ENCODE measurements around the gene GPSM3. TPM values are rescaled to one million over a fixed set of nuclear protein-coding genes. Genes with fewer than 3 reads are reported as not detected.
A peak's percentile ranks its signal among the peaks of the same experiment; 100 is the strongest.
"Not testable (repeated sequence)": the region's sequence is repeated elsewhere in the genome, so short reads cannot be mapped to it uniquely, and the experiment has no call there.

GPSM3 gene
- total RNA-seq, 1 donor from 2014 or later: 1.6 TPM

DNA sequence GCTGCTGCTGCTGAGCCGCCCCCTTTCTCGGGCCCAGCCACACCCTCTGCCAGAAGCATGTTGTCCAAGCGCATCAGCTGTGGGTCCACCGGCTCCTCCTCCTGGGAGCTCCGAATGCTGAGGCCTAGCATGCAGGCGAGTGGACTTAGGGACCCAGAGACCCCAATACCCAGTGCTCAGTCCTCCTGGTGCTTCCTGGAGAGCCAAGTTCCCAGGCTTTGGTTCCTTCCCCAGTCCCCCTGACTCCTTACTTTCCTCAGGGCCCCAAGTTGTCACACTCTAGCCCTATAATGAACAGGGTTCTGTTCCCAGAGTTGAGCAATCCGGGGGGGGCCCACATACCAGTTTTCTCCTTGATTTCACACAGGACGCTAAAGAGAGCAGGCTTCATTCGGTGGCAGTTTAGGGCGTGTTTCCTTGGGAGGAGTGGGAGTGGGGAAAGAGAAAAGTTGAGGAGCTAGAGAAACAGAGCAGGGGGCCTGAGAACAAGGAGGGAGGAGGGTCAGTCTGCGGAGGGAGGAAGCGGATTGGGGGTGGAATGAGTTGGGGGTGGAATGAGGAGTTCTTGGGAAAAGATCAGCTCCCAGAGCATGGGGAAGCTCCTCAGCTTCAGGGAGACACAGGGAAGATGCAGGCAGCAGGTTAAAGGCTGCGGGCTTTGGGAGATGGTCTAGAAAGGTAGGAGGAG lies 3.9 kb downstream of the GPSM3 start:
- Histone ChIP-seq H3K4me3 (ENCODE audit: low read length in 3 of 3) (peak overlapping the region; percentile 54 to 78 (median 70)), H3K4me1 (ENCODE audit: control insufficient read depth in 3 of 3, insufficient read depth in 3 of 3, low read length in 3 of 3) (peaks cover 35 to 60% (median 58%) of the 10 kb centered on the region in 3 donors), H3K27me3 (ENCODE audit: control insufficient read depth in 3 of 3, insufficient read depth in 3 of 3, low read length in 3 of 3) (no peaks in the 10 kb centered on the region), H3K9me3 (ENCODE audit: control insufficient read depth in 3 of 3, low read length in 3 of 3) (no peaks in the 10 kb centered on the region), H3K9ac (ENCODE audit: low read depth in 1 of 3, low read length in 3 of 3) (peak overlapping the region; percentile 86 to 91 (median 88)), H3K36me3 (ENCODE audit: control insufficient read depth in 3 of 3, insufficient read depth in 3 of 3, low read length in 3 of 3) (peaks cover 15 to 23% (median 16%) of the 10 kb centered on the region in 3 donors), H3K27ac (ENCODE audit: low read depth, low read length) (peak overlapping the region; percentile 97)

DNA sequence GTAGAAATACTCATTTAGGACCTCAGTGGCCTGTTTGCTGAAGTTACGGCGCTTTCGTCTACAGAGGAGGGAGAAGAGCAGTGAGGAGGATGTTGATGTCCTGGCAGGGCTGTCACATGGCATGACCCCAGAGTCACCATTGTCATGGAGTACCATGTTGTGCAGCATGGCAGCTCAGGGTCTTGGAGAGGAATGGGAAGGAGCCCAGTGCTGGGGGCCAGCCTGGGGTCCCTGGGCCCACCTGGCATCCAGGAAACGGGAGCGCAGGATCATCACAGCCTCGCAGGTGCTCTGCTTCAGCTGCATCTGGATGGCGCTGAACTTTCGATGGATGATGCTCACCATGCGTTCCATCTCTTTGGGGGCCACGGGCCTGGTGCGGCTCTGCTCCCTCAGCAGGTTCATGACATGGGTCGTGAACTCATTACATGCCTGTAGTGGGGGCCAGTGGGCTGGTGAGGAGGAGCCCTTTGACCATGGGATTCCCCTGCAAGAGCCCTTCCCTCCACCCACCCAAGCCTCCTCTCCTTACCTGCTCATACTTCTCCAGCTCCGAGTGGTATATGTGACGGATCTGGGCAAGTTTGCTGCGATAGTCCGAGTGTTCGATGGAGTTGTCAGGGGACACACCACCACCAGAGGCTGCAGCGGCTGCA lies 4.6 kb downstream of the GPSM3 start:
- H3K9ac ChIP-seq (ENCODE audit: low read depth in 1 of 3, low read length in 3 of 3): peak overlapping the region in 2 of 3 donors; percentile 88 to 91

DNA sequence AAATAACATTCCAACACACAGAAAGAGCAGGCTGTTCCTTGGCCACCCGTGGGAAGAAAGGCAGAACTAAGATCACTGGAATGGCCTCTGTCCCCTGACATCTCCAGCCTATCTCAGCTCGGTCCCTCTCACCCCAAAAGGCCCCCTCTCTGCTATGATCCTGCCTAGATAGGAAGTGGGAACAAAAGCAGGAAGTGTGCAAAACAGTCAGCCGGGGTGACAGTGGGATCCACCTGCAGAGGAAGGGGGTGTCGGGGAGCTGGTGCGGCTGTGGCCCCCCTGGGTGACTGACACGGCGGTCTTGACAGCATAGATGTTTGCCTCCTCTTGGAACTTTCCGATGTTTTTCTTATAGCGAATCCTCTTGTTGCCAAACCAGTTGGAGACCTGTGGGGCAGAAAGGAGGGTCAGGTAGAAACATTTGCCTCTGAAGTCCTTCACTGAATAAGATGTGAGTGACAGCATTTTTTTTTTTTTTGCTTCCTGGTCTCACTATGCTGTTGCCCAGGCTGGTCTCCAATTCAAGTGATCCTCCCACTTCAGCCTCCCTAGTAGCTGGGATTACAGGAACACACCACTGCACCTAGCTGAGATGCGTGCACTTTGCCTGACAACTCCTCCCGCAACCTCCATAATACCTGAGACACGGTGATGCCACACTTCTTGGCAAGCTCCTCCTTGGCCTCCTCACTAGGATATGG lies 5.3 kb downstream of the GPSM3 start:
- peaks cover 19 to 29% (median 23%) of the 10 kb centered on the region in 3 donors for H3K36me3 ChIP-seq (ENCODE audit: control insufficient read depth in 3 of 3, insufficient read depth in 3 of 3, low read length in 3 of 3)
- no peak overlapping the region for H3K27ac ChIP-seq (ENCODE audit: low read depth, low read length)
- H3K9me3 ChIP-seq (ENCODE audit: control insufficient read depth in 3 of 3, low read length in 3 of 3): no peaks in the 10 kb centered on the region
- H3K27me3 ChIP-seq (ENCODE audit: control insufficient read depth in 3 of 3, insufficient read depth in 3 of 3, low read length in 3 of 3): no peaks in the 10 kb centered on the region
- peaks cover 44 to 68% (median 64%) of the 10 kb centered on the region in 3 donors for H3K4me1 ChIP-seq (ENCODE audit: control insufficient read depth in 3 of 3, insufficient read depth in 3 of 3, low read length in 3 of 3)
- H3K9ac ChIP-seq (ENCODE audit: low read depth in 1 of 3, low read length in 3 of 3): no peak overlapping the region
- no peak overlapping the region for H3K4me3 ChIP-seq (ENCODE audit: low read length in 3 of 3)

More for the DNA sequence above, 4.6 kb downstream of the GPSM3 start:
- H3K27ac ChIP-seq (ENCODE audit: low read depth, low read length): peak overlapping the region; percentile 97
- H3K27me3 ChIP-seq (ENCODE audit: control insufficient read depth in 3 of 3, insufficient read depth in 3 of 3, low read length in 3 of 3); H3K9me3 ChIP-seq (ENCODE audit: control insufficient read depth in 3 of 3, low read length in 3 of 3): not testable (repeated sequence)
- peak overlapping the region in 2 of 3 donors; percentile 54 to 78 for H3K4me3 ChIP-seq (ENCODE audit: low read length in 3 of 3)
- peaks cover 15 to 24% (median 21%) of the 10 kb centered on the region in 3 donors for H3K36me3 ChIP-seq (ENCODE audit: control insufficient read depth in 3 of 3, insufficient read depth in 3 of 3, low read length in 3 of 3)
- H3K4me1 ChIP-seq (ENCODE audit: control insufficient read depth in 3 of 3, insufficient read depth in 3 of 3, low read length in 3 of 3): peaks cover 39 to 65% (median 59%) of the 10 kb centered on the region in 3 donors

DNA sequence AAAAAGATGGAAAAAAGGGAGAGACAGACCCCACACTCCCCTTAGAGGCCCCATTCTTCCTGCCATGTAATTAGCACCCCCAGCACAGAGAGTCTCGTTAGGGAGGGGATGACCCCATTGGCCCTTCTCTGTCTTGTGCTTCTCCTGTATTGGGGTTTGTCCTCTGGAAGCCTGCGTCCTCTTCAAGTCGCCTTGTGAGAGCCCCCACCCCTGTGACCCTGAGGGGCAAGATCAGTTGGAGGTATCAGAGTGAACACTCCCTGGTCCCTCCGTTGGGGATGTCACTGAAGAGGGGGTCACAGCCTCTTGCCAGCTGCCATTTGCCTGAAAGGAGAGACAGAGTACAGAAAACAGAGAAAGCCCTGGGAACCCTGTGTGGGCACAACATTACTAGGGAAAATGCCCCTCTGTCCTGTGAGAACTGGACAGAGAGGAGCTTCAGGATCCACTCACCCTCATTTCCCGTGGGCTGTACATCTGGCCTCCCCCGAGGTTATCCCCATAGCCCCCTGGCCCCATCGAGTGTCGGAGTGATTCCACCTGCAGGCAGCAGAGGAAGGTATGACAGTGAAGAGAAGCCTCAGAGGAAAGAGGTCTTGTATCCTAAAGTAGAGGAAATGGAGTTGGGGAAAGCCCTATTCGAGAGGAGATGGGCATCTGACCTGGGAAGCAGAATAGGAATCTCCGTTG lies 6.1 kb downstream of the GPSM3 start:
- H3K9ac ChIP-seq (ENCODE audit: low read depth in 1 of 3, low read length in 3 of 3): peak overlapping the region; percentile 45 to 53 (median 47)
- not testable (repeated sequence) for H3K27me3 ChIP-seq (ENCODE audit: control insufficient read depth in 3 of 3, insufficient read depth in 3 of 3, low read length in 3 of 3); H3K4me3 ChIP-seq (ENCODE audit: low read length in 3 of 3); H3K9me3 ChIP-seq (ENCODE audit: control insufficient read depth in 3 of 3, low read length in 3 of 3)
- peaks cover 23 to 30% (median 28%) of the 10 kb centered on the region in 3 donors for H3K36me3 ChIP-seq (ENCODE audit: control insufficient read depth in 3 of 3, insufficient read depth in 3 of 3, low read length in 3 of 3)
- H3K4me1 ChIP-seq (ENCODE audit: control insufficient read depth in 3 of 3, insufficient read depth in 3 of 3, low read length in 3 of 3): peaks cover 48 to 69% (median 63%) of the 10 kb centered on the region in 3 donors
- H3K27ac ChIP-seq (ENCODE audit: low read depth, low read length): peak overlapping the region; percentile 73

DNA sequence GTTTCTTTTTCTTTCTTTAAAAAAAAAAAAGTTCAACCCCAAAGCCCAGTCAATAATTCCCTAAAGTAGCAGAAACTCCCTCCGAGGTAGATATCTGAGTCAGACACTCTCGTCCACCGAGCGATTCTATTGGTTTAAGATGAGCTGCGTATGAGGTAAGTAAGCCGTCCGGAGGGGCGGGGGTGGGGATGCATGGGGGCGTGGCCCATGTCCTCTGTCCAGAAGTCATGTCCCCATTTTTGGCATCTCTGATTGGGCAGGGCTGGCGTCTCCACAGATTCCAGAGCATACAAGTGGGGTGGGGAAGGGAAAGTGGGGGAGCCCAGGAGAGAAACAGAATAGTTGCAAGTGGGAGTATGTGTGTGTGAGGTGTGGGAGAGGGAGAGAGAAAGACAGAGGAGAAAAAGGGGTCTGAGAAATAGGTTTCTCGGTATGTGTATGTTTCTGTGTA lies 6.7 kb downstream of the GPSM3 start:
- H3K27ac ChIP-seq (ENCODE audit: low read depth, low read length): peak overlapping the region; percentile 73
- H3K27me3 ChIP-seq (ENCODE audit: control insufficient read depth in 3 of 3, insufficient read depth in 3 of 3, low read length in 3 of 3); H3K4me3 ChIP-seq (ENCODE audit: low read length in 3 of 3); H3K9me3 ChIP-seq (ENCODE audit: control insufficient read depth in 3 of 3, low read length in 3 of 3): not testable (repeated sequence)
- H3K9ac ChIP-seq (ENCODE audit: low read depth in 1 of 3, low read length in 3 of 3): peak overlapping the region; percentile 45 to 53 (median 47)
- peaks cover 47 to 64% (median 61%) of the 10 kb centered on the region in 3 donors for H3K4me1 ChIP-seq (ENCODE audit: control insufficient read depth in 3 of 3, insufficient read depth in 3 of 3, low read length in 3 of 3)
- peaks cover 27 to 36% (median 33%) of the 10 kb centered on the region in 3 donors for H3K36me3 ChIP-seq (ENCODE audit: control insufficient read depth in 3 of 3, insufficient read depth in 3 of 3, low read length in 3 of 3)

DNA sequence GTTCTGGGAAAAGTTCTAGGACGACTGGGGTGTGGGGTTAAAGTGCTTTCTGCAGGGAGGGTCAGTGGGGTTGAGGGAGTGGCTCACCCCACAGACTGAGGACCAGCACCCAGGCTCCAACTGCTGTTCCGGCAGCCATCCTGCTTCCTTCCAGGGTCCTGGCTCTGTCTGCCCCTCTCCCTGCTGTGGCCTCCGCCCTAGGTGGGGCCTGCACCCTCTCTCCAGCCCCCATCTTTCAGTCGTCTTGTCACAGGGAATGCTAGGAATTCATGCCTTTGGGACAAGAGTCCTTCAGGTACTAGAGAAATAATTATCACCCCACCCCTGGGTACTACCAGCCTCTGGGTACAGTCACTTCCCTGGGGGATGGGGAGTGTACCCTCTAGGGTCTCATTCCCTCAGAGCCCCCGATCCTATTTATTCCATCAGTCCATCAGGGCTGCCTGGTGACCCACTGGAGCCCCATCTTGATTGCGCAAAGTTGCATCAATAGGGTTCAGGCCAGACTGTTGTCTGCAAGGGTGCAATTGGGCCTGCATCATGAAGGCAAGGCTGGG lies 8.3 kb downstream of the GPSM3 start, which contains the start of gene AGER:
Gene AGER (minus strand): TSS at position 170 of the 557 bp plus-strand sequence. CDS start 31 bp downstream, at position 139.
- peaks cover 55 to 65% (median 62%) of the 10 kb centered on the region in 3 donors for H3K4me1 ChIP-seq (ENCODE audit: control insufficient read depth in 3 of 3, insufficient read depth in 3 of 3, low read length in 3 of 3)
- peaks cover 39 to 47% (median 41%) of the 10 kb centered on the region in 3 donors for H3K36me3 ChIP-seq (ENCODE audit: control insufficient read depth in 3 of 3, insufficient read depth in 3 of 3, low read length in 3 of 3)
- no peak within 1 kb of the TSS for H3K4me3 ChIP-seq (ENCODE audit: low read length in 3 of 3)
- peak within 1 kb of the TSS; percentile 73 for H3K27ac ChIP-seq (ENCODE audit: low read depth, low read length)
- no peaks in the 10 kb centered on the region for H3K9me3 ChIP-seq (ENCODE audit: control insufficient read depth in 3 of 3, low read length in 3 of 3)
- H3K9ac ChIP-seq (ENCODE audit: low read depth in 1 of 3, low read length in 3 of 3): peak within 1 kb of the TSS in 1 of 3 donors; percentile 54
- no peaks in the 10 kb centered on the region for H3K27me3 ChIP-seq (ENCODE audit: control insufficient read depth in 3 of 3, insufficient read depth in 3 of 3, low read length in 3 of 3)

DNA sequence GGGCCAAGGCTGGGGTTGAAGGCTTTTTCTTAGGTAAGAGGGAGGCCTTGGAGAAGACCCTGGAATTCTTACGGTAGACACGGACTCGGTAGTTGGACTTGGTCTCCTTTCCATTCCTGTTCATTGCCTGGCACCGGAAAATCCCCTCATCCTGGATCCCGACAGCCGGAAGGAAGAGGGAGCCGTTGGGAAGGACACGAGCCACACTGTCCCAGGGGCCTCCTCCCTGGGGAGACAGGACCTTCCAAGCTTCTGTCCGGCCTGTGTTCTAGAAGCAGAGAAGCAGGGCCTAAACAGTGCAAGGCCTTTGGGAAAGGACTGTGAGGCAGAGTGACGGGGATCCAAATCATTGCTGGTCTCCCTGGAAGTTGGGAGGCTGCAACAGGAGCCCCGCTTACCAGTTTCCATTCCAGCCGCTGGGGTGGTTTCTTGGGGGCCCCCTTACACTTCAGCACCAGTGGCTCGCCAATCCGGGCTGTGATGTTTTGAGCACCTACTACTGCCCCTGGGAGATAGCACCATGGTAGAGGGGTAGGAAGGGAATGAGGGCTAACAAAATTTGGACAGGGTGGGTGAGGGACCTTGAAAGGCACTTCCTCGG lies 8.9 kb downstream of the GPSM3 start:
- Histone ChIP-seq H3K27me3 (ENCODE audit: control insufficient read depth in 3 of 3, insufficient read depth in 3 of 3, low read length in 3 of 3) (no peaks in the 10 kb centered on the region), H3K27ac (ENCODE audit: low read depth, low read length) (peak overlapping the region; percentile 26), H3K36me3 (ENCODE audit: control insufficient read depth in 3 of 3, insufficient read depth in 3 of 3, low read length in 3 of 3) (peaks cover 39 to 47% (median 41%) of the 10 kb centered on the region in 3 donors), H3K4me3 (ENCODE audit: low read length in 3 of 3) (no peak overlapping the region), H3K9ac (ENCODE audit: low read depth in 1 of 3, low read length in 3 of 3) (peak overlapping the region in 1 of 3 donors; percentile 54), H3K9me3 (ENCODE audit: control insufficient read depth in 3 of 3, low read length in 3 of 3) (no peaks in the 10 kb centered on the region), H3K4me1 (ENCODE audit: control insufficient read depth in 3 of 3, insufficient read depth in 3 of 3, low read length in 3 of 3) (peaks cover 55 to 65% (median 61%) of the 10 kb centered on the region in 3 donors)

DNA sequence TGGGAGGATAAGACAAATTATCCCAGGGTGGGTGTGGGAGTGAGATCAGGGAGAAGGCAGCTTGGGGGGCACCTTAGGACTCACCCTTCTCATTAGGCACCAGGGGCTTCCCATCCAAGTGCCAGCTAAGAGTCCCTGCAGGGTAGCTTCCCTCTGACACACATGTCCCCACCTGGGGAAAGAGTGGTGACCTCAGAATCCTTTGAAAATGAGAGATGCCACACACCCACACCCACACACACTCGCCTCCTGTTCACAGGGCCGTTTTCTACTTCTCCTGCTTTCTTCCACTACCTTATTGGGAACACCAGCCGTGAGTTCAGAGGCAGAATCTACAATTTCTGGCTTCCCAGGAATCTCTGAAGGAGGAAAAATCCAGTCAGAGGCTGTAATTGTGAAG lies 9.4 kb downstream of the GPSM3 start:
- Histone ChIP-seq H3K27ac (ENCODE audit: low read depth, low read length) (peak overlapping the region; percentile 26), H3K9me3 (ENCODE audit: control insufficient read depth in 3 of 3, low read length in 3 of 3) (no peaks in the 10 kb centered on the region), H3K9ac (ENCODE audit: low read depth in 1 of 3, low read length in 3 of 3) (peak overlapping the region in 2 of 3 donors; percentile 40 to 54), H3K4me1 (ENCODE audit: control insufficient read depth in 3 of 3, insufficient read depth in 3 of 3, low read length in 3 of 3) (peaks cover 50 to 60% (median 56%) of the 10 kb centered on the region in 3 donors), H3K36me3 (ENCODE audit: control insufficient read depth in 3 of 3, insufficient read depth in 3 of 3, low read length in 3 of 3) (peaks cover 39 to 47% (median 41%) of the 10 kb centered on the region in 3 donors), H3K4me3 (ENCODE audit: low read length in 3 of 3) (no peak overlapping the region), H3K27me3 (ENCODE audit: control insufficient read depth in 3 of 3, insufficient read depth in 3 of 3, low read length in 3 of 3) (no peaks in the 10 kb centered on the region)

DNA sequence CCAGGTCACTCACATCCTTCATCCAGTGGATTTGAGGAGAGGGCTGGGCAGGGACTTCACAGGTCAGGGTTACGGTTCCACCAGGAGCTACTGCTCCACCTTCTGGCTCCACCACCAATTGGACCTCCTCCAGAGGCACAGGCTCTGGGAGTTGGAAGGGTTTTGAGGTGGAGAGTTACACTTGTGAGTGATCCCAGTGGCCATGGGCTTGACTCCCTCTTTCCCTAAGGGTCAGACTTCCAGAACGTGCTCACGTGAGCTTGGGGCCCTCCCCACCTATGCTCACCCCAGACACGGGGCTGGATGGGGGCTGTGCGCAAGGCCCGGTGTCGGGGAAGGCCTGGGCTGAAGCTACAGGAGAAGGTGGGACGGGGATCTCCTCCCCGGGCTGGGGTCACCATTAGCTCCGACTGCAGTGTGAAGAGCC lies 9.9 kb downstream of the GPSM3 start:
- Histone ChIP-seq H3K9me3 (ENCODE audit: control insufficient read depth in 3 of 3, low read length in 3 of 3) (no peaks in the 10 kb centered on the region), H3K27ac (ENCODE audit: low read depth, low read length) (no peak overlapping the region), H3K27me3 (ENCODE audit: control insufficient read depth in 3 of 3, insufficient read depth in 3 of 3, low read length in 3 of 3) (no peaks in the 10 kb centered on the region), H3K4me3 (ENCODE audit: low read length in 3 of 3) (no peak overlapping the region), H3K9ac (ENCODE audit: low read depth in 1 of 3, low read length in 3 of 3) (peak overlapping the region in 2 of 3 donors; percentile 40 to 57), H3K4me1 (ENCODE audit: control insufficient read depth in 3 of 3, insufficient read depth in 3 of 3, low read length in 3 of 3) (peaks cover 46 to 57% (median 53%) of the 10 kb centered on the region in 3 donors), H3K36me3 (ENCODE audit: control insufficient read depth in 3 of 3, insufficient read depth in 3 of 3, low read length in 3 of 3) (peaks cover 36 to 44% (median 37%) of the 10 kb centered on the region in 3 donors)

All from skeletal muscle tissue (tissue), 4 donors.